ENCODE data around the gene RNF40.

DNA sequence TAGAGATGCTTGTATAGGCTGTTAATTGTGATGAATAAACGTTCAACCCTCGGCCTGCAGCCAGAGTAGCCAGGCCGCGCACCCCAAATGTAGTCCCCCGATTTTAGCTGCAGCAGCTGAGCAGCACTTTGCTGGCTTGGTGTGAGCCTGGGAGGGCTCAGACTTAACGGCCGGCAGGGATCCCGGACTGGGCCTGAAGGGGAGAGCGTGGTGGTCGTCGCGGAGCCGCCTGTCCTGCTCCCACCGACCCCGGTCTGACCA is 12.9 kb downstream of the RNF40 start:
- TF ChIP-seq, protein P1, sequence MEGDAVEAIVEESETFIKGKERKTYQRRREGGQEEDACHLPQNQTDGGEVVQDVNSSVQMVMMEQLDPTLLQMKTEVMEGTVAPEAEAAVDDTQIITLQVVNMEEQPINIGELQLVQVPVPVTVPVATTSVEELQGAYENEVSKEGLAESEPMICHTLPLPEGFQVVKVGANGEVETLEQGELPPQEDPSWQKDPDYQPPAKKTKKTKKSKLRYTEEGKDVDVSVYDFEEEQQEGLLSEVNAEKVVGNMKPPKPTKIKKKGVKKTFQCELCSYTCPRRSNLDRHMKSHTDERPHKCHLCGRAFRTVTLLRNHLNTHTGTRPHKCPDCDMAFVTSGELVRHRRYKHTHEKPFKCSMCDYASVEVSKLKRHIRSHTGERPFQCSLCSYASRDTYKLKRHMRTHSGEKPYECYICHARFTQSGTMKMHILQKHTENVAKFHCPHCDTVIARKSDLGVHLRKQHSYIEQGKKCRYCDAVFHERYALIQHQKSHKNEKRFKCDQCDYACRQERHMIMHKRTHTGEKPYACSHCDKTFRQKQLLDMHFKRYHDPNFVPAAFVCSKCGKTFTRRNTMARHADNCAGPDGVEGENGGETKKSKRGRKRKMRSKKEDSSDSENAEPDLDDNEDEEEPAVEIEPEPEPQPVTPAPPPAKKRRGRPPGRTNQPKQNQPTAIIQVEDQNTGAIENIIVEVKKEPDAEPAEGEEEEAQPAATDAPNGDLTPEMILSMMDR (IDR thresholded peaks at IDR 0.05; ENCODE audit: low read length): no peak
- TF ChIP-seq EZH2 (optimal IDR thresholded peaks at IDR 0.05; ENCODE audit: low read depth, low read length) (no peak), EZH2phosphoT487 (IDR thresholded peaks at IDR 0.05; ENCODE audit: low read length) (no peak)

All from MM.1S (cell line).